GM21619 (cell line): ENCODE data around the gene SPRTN.

Experiments used
- ATAC-seq: cut with Tn5 transposase; IDR thresholded peaks from one replicate; pipeline ENCODE4 v1.9.1; 2021; ENCODE audit not compliant: unreplicated experiment

SPRTN gene

DNA sequence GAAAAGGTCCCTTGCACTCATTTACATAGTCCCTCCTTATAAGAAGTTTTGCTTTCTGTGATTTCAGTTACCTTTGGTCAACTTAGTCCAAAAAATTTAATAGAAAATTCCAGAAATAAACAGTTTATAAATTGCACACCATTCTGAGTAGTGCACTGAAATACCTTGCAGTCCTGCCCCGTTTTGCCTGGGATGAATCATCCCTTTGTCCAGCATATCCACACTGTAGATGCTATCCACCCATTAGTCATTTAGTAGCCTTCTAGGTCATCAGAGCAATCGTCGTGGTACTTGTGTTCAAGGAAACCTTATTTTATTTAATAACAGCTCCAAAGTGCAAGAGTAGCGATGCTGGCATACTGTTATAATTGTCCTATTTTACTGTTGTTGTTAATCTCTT, 38.0 kb downstream of the SPRTN start:
- ATAC-seq, result no peak

GRCh38 chr1:231376875-231377549, 38.9 kb downstream of the SPRTN start:
- peak; percentile 67 for ATAC-seq

- no peak for ATAC-seq
These were observed 43.6 kb downstream of the SPRTN start for GRCh38 chr1:231381729-231382128.

GRCh38 chr1:231382426-231382825, 44.3 kb downstream of the SPRTN start:
- ATAC-seq, result no peak

DNA sequence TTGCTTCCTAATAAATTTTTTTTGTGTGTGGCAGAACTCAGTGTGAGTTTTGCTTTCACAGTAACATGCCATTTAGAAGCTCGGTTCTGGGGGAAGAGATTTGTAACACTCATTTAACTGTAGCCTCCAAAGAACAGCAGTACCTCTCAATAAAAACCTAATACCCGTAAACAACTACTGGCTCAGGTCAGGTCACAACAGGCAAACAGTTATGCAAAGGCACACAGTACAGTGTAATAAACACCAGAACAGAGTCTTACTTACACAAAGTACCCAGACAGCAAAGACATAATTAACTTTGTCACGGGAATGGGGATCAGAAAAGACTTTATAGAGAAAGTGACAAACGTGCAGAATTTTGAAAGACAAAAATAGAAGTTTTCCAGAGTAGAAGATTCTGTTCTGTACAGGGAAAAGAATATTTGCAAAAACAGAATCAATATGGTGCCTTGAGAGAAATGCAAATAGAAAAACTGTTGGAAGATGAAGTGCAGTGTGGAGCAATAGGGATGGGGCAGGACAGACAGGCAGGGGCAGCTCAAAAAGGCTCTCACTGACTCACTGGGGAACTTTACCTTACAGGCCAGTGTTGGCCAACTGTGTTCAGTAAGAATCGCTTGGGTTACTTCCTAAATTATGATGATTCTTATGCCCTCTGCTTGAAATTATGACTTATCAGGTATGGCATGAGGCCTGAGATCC, 45.2 kb downstream of the SPRTN start:
- no peak for ATAC-seq

DNA sequence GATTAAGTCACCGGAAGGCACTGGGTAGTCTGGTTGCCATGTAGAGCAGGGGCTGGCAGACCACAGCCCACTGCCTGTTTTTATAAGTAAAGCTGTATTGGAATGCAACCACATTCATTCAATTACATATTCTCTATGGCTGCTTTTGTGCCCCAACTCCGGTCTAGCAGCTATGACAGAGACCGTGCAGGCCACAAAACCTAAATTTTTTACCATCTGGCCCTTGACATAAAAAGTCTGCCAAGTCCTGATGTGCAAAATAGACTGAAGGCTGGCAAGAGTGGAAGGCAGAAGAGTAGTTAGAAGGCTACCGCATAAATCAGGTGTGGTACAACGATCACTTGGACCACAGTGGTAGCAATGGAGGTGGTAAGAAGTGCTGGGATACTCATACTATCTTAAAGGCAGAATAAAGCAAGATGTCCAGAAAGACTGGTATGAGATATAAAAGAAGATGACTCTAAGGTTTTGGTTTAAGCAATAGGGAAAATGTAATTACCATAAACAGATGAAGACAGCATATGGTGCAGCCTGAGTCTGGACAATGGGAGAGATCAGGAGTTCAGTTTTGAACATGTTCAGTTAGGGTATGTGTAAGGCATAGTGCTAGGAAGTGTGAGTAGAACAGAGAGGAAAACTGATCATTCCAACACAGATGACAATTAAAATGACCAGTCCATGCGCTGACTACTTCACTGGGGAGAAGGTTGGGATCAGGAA, 46.8 kb downstream of the SPRTN start:
- no peak for ATAC-seq

GRCh38 chr1:231385416-231385748, 47.3 kb downstream of the SPRTN start:
- ATAC-seq, result no peak

DNA sequence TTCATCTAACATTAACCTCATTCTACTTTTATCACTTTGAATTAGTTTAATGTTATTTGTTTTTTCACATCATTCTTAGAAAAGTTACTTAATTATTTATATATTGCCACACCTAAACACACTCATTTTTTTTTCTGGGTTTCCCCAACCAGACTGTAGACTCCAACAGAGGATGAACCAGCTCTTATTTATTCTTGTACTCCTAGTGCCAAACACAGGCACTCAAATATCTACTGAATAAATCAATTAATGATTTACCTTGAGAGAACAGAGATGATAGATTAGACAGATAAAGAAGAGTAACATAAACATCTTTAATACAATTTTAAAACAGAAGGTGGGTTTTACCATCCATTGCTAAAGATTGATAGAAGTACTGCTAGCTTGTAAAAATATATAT, 48.4 kb downstream of the SPRTN start:
- ATAC-seq, result no peak

- no peak for ATAC-seq
These were observed 49.9 kb downstream of the SPRTN start for GRCh38 chr1:231387770-231388669.

GRCh38 chr1:231390071-231390470, 52.0 kb downstream of the SPRTN start:
- peak; percentile 67 for ATAC-seq

GRCh38 chr1:231392389-231393131, 54.5 kb downstream of the SPRTN start:
- no peak for ATAC-seq

DNA sequence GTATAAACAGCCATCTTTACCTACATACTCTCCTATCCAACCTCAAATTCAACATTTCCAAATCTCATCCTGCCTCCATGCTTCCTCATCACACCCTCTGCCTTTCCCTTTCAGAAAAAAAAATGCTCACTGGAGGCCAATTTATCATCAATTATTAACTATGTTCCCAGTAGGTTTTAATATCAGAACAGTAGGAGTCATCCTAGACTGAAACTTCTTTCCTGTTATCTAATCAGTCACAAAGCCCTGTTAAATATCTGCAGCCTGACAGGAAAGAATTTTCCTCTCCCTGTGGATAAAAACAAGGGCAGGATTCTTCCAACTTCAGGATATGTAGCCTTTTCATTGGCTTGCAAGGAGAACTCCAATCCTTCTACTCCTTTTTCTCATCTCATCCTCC, 55.6 kb downstream of the SPRTN start:
- ATAC-seq, result no peak

GRCh38 chr1:231395076-231395997, 57.2 kb downstream of the SPRTN start:
- ATAC-seq, result no peak

GRCh38 chr1:231395998-231396390, 57.9 kb downstream of the SPRTN start:
- ATAC-seq, result no peak

DNA sequence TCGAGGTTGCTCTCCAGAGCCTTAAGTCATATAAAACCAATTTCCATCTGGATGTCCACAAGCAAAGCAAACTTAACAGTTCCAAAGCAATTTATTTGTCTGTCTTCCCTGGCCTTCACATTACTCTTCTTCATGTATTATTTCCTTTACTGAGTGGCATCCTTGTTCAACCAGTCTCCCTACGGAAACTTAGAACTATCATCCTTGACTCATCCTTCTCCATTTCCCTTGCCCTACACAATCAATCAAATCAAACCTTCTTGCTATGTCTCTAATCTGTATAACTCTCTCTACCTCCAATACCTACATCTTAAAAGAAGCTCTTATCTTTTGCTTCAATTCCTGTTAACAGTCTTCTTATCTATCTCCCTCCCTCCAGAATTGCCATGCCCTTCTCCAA, 58.5 kb downstream of the SPRTN start:
- no peak for ATAC-seq

- no peak for ATAC-seq
These were observed 60.0 kb downstream of the SPRTN start for GRCh38 chr1:231397886-231398671.

GRCh38 chr1:231401478-231401877, 63.4 kb downstream of the SPRTN start:
- no peak for ATAC-seq

DNA sequence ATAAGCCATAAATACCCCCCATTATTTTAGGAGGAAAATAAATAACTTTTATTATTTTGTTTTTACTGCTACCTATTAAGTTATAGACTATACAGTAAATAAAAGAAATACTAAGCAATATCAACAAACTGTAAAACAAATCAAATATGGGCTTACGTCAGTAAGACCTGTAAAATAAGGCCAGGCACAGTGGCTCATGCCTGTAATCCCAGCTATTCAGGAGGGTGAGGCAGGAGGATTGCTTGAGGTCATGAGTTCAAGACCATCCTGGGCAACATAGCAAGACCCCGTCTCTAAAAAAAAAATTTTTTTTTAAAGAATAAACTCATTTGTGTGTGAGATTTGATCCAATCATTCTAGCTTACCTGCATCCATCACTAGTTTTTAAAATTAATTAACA, 66.2 kb downstream of the SPRTN start:
- no peak for ATAC-seq
